SU-DHL-6 (cell line): ENCODE measurements around the gene HTR1D.

Experiments
- H2AFZ ChIP-seq: fragments of 200-600 bp; sonication (generic); 2 replicates; pipeline ENCODE4 v1.6.1; 2014; ENCODE audit warnings: low read depth, mild to moderate bottlenecking, moderate library complexity, mixed read lengths, antibody characterized with exemption, low read length; ENCODE audit not compliant: severe bottlenecking
- H3F3A ChIP-seq: fragments of 200-600 bp; shearing (Covaris generic); 2 replicates; pipeline ENCODE4 v1.6.0; 2016; ENCODE audit warnings: antibody characterized with exemption, mild to moderate bottlenecking; ENCODE audit not compliant: insufficient read depth
- H3K27ac ChIP-seq: fragments of 200-600 bp; sonication (generic); 2 replicates; pipeline ENCODE4 v1.5.1; 2016; ENCODE audit warnings: low read depth, mild to moderate bottlenecking, low read length, moderate library complexity, mixed read lengths
- H3K27me3 ChIP-seq: fragments of 200-600 bp; sonication (generic), shearing (Covaris generic); 2 replicates; pipeline ENCODE4 v1.6.0; 2014; ENCODE audit warnings: mild to moderate bottlenecking, low read length
- H3K36me3 ChIP-seq: fragments of 200-600 bp; sonication (generic); 2 replicates; pipeline ENCODE4 v1.6.1; 2014; ENCODE audit warnings: mild to moderate bottlenecking, low read length, mixed read lengths
- H3K4me2 ChIP-seq: fragments of 300-600, 200-600 bp; shearing (Covaris generic), sonication (generic); 2 replicates; pipeline ENCODE4 v1.6.0; 2014; ENCODE audit warnings: low read length, low read depth, mild to moderate bottlenecking; ENCODE audit not compliant: poor library complexity, severe bottlenecking
- H3K4me3 ChIP-seq: fragments of 200-600 bp; sonication (generic); 2 replicates; pipeline ENCODE4 v1.5.1; 2014; ENCODE audit warnings: antibody characterized with exemption, low read length, mild to moderate bottlenecking, mixed read lengths; ENCODE audit not compliant: insufficient read depth, poor library complexity, severe bottlenecking
- H3K79me2 ChIP-seq: fragments of 200-600 bp; sonication (generic); 2 replicates; pipeline ENCODE4 v1.6.1; 2014; ENCODE audit warnings: mild to moderate bottlenecking, low read length, moderate library complexity; ENCODE audit not compliant: insufficient read depth
- H3K9ac ChIP-seq: fragments of 200-600 bp; sonication (generic); 2 replicates; pipeline ENCODE4 v1.7.0; 2014; ENCODE audit warnings: mild to moderate bottlenecking, low read length
- H3K9me2 ChIP-seq: fragments of 200-600 bp; sonication (generic); replicated peaks from 2 replicates; pipeline ENCODE4 v1.6.1; 2014; ENCODE audit warnings: low read length; ENCODE audit not compliant: insufficient read depth
- H3K9me3 ChIP-seq: fragments of 200-600 bp; sonication (generic); 2 replicates; pipeline ENCODE4 v1.6.1; 2014; ENCODE audit warnings: low read length, mixed read lengths; ENCODE audit not compliant: insufficient read depth
- H4K20me1 ChIP-seq: fragments of 200-600 bp; sonication (generic); 2 replicates; pipeline ENCODE4 v1.6.1; 2014; ENCODE audit warnings: low read depth, mild to moderate bottlenecking, antibody characterized with exemption, low read length, moderate library complexity, mixed read lengths
- EZH2phosphoT487 ChIP-seq: fragments of 200-600 bp; sonication (generic), shearing (Covaris generic); conservative IDR thresholded peaks from 2 replicates; pipeline ENCODE4 v1.6.1; 2018; ENCODE audit warnings: mild to moderate bottlenecking, antibody characterized with exemption, low read length, moderate library complexity, mixed read lengths
- TF ChIP-seq, protein P1 (sequence below): fragments of 200-600 bp; sonication (generic); IDR thresholded peaks from one replicate; pipeline ENCODE4 v1.5.1; 2017; ENCODE audit warnings: antibody characterized with exemption, mild to moderate bottlenecking, low read length, moderate library complexity; ENCODE audit not compliant: insufficient read depth, poor library complexity, severe bottlenecking

HTR1D gene

GRCh38 chr1:23196627-23197328, 20.5 kb downstream of the HTR1D start:
- no peaks in the 10 kb centered on the region for H3F3A ChIP-seq
- no peak overlapping the region for H3K27ac ChIP-seq
- no peak overlapping the region for H2AFZ ChIP-seq
- H3K27me3 ChIP-seq = 0 out of 2 replicates have a peak, but pooled peaks cover 3% of the 10 kb centered on the region
- no peaks in the 10 kb centered on the region for H3K9me2 ChIP-seq
- H3K9me3 ChIP-seq = no peaks in the 10 kb centered on the region
- no peaks in the 10 kb centered on the region for H3K36me3 ChIP-seq
- H3K4me3 ChIP-seq = no peak overlapping the region
- H4K20me1 ChIP-seq = no peaks in the 10 kb centered on the region
- TF ChIP-seq, protein P1, sequence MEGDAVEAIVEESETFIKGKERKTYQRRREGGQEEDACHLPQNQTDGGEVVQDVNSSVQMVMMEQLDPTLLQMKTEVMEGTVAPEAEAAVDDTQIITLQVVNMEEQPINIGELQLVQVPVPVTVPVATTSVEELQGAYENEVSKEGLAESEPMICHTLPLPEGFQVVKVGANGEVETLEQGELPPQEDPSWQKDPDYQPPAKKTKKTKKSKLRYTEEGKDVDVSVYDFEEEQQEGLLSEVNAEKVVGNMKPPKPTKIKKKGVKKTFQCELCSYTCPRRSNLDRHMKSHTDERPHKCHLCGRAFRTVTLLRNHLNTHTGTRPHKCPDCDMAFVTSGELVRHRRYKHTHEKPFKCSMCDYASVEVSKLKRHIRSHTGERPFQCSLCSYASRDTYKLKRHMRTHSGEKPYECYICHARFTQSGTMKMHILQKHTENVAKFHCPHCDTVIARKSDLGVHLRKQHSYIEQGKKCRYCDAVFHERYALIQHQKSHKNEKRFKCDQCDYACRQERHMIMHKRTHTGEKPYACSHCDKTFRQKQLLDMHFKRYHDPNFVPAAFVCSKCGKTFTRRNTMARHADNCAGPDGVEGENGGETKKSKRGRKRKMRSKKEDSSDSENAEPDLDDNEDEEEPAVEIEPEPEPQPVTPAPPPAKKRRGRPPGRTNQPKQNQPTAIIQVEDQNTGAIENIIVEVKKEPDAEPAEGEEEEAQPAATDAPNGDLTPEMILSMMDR = no peak
- TF ChIP-seq EZH2phosphoT487 = no peak
- no peak overlapping the region for H3K4me2 ChIP-seq
- no peaks in the 10 kb centered on the region for H3K79me2 ChIP-seq
- no peak overlapping the region for H3K9ac ChIP-seq

DNA sequence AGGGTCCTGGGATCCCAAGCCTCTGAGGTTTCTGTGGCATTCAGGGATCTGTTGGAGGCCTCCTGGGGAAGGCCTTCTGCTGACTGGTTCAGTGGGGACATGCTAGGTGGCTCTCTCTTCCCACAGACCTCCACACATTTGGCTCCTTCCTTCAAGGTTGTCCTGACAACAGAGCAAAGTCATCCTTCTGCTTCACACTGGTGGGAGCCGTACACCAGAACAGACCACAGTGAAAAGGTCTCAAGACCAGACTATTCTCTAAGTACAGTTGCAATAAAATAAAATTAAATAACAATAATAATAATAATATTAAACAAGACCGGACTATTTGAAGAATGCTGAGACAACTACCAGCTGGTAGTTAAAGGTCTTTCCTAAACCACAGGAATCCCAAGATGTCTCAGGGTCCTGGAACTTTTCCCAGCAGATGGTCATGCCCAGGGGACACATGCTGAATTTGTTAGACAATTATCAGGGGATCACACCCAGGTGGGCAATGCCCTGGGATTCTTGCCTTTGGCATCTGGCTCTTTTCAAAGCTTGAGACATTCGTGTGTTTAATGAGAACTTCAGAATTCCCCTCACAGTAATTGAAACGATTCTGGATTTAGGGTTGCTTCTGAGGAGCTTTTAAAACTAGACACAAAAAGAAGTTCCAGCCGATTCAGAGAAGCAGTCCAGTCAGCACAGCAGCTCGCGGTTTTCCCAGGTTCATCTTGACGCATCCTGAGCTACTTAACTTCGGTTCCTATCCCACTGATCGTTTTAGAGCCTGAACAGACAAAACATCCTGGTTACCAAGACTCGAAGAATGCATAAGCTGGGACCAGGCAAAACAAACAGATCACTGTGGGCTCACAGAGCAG, 22.9 kb downstream of the HTR1D start:
- H3K36me3 ChIP-seq = no peaks in the 10 kb centered on the region
- no peaks in the 10 kb centered on the region for H3K79me2 ChIP-seq
- TF ChIP-seq EZH2phosphoT487 = no peak
- TF ChIP-seq, protein P1 = no peak
- no peak overlapping the region for H2AFZ ChIP-seq
- no peak overlapping the region for H3K9ac ChIP-seq
- no peak overlapping the region for H3K4me2 ChIP-seq
- 0 out of 2 replicates have a peak, but pooled peaks cover 3% of the 10 kb centered on the region for H3K27me3 ChIP-seq
- H3K9me2 ChIP-seq = no peaks in the 10 kb centered on the region
- H3F3A ChIP-seq = no peaks in the 10 kb centered on the region
- H3K9me3 ChIP-seq = no peaks in the 10 kb centered on the region
- H4K20me1 ChIP-seq = no peaks in the 10 kb centered on the region
- no peak overlapping the region for H3K27ac ChIP-seq
- H3K4me3 ChIP-seq = no peak overlapping the region

DNA sequence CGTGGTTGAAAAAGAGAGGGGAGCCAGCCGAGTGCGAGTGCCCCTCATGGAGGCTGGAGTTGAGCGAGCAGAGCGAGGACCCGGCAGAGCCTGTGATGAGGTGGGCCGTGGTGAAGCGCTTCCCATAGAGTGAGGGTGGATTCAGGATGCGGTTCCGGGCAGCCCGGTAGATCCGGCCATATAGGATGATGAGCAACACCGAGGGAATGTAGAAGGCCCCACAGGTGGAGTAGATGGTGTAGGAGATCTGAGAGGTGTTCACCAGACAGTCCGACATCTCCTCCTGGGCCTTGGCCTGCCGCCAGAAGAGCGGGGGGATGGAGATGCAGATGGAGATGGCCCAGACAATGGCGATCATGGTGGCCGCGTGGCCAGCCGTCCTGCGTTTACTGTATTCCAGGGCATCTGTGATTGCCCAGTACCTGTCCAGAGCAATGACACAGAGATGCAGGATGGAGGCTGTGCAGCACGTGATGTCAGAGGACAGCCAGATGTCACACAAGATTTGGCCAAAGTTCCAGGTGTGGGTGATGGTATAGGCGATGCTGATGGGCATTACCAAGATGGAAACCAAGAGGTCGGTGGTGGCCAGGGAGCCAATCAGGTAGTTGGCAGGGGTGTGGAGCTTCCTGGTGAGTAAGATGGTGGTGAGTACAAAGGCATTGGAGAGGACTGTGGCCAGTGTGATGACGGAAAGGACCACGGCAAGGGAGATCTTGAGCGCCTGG, 23.7 kb downstream of the HTR1D start:
- Histone ChIP-seq H3K27me3 (0 out of 2 replicates have a peak, but pooled peaks cover 3% of the 10 kb centered on the region), H3K4me3 (no peak overlapping the region), H3F3A (no peaks in the 10 kb centered on the region), H3K9me3 (no peaks in the 10 kb centered on the region), H3K4me2 (no peak overlapping the region), H3K27ac (no peak overlapping the region), H4K20me1 (no peaks in the 10 kb centered on the region), H3K9me2 (no peaks in the 10 kb centered on the region), H2AFZ (no peak overlapping the region), H3K79me2 (no peaks in the 10 kb centered on the region), H3K9ac (no peak overlapping the region), H3K36me3 (no peaks in the 10 kb centered on the region)
- TF ChIP-seq, protein P1 = no peak
- no peak for TF ChIP-seq EZH2phosphoT487
